Thyroid gland (tissue), 4 donors: ENCODE measurements around the gene FABP7. TPM values are rescaled to one million over a fixed set of nuclear protein-coding genes. Genes with fewer than 3 reads are reported as not detected.

Source experiments
- DNase-seq, 2 donors: peaks; one replicate each; pipeline ENCODE4 v3.0.0-alpha.2; 2019
- H3K27ac ChIP-seq, 3 donors: fragments of 200-600 bp; sonication (generic); 1 replicate in 2 of 3; 2 replicates in 1 of 3; pipeline ENCODE4 v1.5.1; 2016 to 2019; ENCODE audit warnings: mild to moderate bottlenecking in 1 of 3, moderate library complexity in 1 of 3
- H3K27me3 ChIP-seq: fragments of 200-600 bp; sonication (generic); one replicate; pipeline ENCODE4 v1.5.1; 2019
- H3K36me3 ChIP-seq, 2 donors: fragments of 200-600 bp; sonication (generic); one replicate each; pipeline ENCODE4 v1.5.1; 2016 to 2019
- H3K4me1 ChIP-seq, 2 donors: fragments of 200-600 bp; sonication (generic); one replicate each; pipeline ENCODE4 v1.5.1; 2017 to 2019
- H3K4me3 ChIP-seq, 3 donors: fragments of 200-600 bp; sonication (generic); replicated peaks in 1 of 3; 1 replicate in 2 of 3; 2 replicates in 1 of 3; pipeline ENCODE4 v1.5.1; 2016; ENCODE audit warnings: mild to moderate bottlenecking in 1 of 3
- H3K9me3 ChIP-seq: fragments of 200-600 bp; sonication (generic); one replicate; pipeline ENCODE4 v1.5.1; 2017
- POLR2A ChIP-seq, 2 donors: fragments of 450-650 bp; IDR thresholded peaks; one replicate each; pipeline ENCODE4 v1.6.1; 2017; ENCODE audit warnings: antibody characterized with exemption in 2 of 2, mild to moderate bottlenecking in 2 of 2, moderate library complexity in 1 of 2
- WGBS, 2 donors: methylation state at CpG; one replicate each; pipeline ENCODE4 v1.1.5; 2017; 5-methylcytosine and 5-hydroxymethylcytosine counted together
- intact Hi-C: fragments of 100-400 bp; cut with DNase I; formaldehyde crosslinking; loops from one replicate; pipeline ENCODE4 v1.15.1; 2023
- total RNA-seq, 4 donors: library from RNA; depleted of rRNA; stranded (reverse); fragments of >200 nt; gene quantifications; one replicate each; pipeline ENCODE4 v1.2.3, GENCODE V29; 2016
- TF ChIP-seq, protein P1 (sequence below), 6 experiments: fragments of 200-600 bp in 3 of 6; fragments of 450-650 bp in 3 of 6; sonication (generic) in 3 of 6; IDR thresholded peaks; one replicate each; pipeline ENCODE4 v1.5.1; 2016 to 2019; ENCODE audit warnings: antibody characterized with exemption in 6 of 6, mild to moderate bottlenecking in 2 of 6, inconsistent platforms in 1 of 6, moderate library complexity in 1 of 6

Gene FABP7
- total RNA-seq, 4 donors from 2014 or later = not detected

GRCh38 chr6:122770835-122771601 lies 8.5 kb upstream of the FABP7 start:
- Histone ChIP-seq H3K36me3 (no peaks in the 10 kb centered on the region), H3K27ac (no peak overlapping the region), H3K4me1 (no peaks in the 10 kb centered on the region), H3K27me3 (no peaks in the 10 kb centered on the region), H3K9me3 (no peaks in the 10 kb centered on the region), H3K4me3 (no peak overlapping the region)
- no peak for DNase-seq
- 23 to 54% methylated on average over 1 of the region's 1 CpG for WGBS, 2 donors
- TF ChIP-seq, protein P1, sequence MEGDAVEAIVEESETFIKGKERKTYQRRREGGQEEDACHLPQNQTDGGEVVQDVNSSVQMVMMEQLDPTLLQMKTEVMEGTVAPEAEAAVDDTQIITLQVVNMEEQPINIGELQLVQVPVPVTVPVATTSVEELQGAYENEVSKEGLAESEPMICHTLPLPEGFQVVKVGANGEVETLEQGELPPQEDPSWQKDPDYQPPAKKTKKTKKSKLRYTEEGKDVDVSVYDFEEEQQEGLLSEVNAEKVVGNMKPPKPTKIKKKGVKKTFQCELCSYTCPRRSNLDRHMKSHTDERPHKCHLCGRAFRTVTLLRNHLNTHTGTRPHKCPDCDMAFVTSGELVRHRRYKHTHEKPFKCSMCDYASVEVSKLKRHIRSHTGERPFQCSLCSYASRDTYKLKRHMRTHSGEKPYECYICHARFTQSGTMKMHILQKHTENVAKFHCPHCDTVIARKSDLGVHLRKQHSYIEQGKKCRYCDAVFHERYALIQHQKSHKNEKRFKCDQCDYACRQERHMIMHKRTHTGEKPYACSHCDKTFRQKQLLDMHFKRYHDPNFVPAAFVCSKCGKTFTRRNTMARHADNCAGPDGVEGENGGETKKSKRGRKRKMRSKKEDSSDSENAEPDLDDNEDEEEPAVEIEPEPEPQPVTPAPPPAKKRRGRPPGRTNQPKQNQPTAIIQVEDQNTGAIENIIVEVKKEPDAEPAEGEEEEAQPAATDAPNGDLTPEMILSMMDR (IDR thresholded peaks at IDR 0.05) = no peak
- no peak for TF ChIP-seq POLR2A (IDR thresholded peaks at IDR 0.05)
- intact Hi-C loops = no loop called here

DNA sequence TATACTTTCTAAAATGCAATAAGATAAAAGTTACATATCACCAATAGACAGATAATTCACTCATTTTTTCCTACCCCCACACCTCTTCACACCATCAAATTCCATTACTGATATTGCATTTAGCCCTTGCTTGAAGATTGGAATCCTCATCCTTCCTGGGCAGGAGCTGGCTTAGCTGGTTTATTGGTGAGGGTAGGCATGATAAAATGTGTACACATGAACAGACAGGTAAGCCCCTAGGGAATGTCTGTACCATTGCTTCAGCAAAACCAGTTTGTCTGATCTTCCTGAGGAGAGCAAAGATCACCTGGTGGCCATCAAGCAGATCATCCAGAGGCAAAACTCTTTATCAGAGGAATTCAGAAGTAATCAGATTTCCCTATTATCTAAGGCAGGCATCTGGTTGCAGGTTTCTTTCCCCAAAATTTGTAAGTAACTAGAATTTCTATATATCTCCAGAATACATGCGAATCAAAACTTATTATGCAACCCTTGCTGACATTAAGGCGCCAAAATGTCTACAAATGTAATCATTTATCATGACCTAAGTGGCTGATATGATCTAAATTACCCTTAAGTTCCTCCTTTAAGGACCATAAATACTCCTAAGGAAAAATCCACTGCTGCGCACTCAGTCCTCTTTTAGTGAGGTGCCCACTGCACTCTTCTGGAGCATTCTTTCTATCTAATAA lies 6.6 kb upstream of the FABP7 start:
- Histone ChIP-seq H3K27me3 (no peaks in the 10 kb centered on the region), H3K4me3 (no peak overlapping the region), H3K36me3 (no peaks in the 10 kb centered on the region), H3K27ac (no peak overlapping the region), H3K9me3 (no peaks in the 10 kb centered on the region), H3K4me1 (no peaks in the 10 kb centered on the region)
- intact Hi-C loops = no loop called here
- TF ChIP-seq, protein P1 (IDR thresholded peaks at IDR 0.05) = no peak
- TF ChIP-seq POLR2A (IDR thresholded peaks at IDR 0.05) = no peak
- WGBS, 2 donors = 92% methylated on average over 3 of the region's 3 CpGs
- no peak for DNase-seq

DNA sequence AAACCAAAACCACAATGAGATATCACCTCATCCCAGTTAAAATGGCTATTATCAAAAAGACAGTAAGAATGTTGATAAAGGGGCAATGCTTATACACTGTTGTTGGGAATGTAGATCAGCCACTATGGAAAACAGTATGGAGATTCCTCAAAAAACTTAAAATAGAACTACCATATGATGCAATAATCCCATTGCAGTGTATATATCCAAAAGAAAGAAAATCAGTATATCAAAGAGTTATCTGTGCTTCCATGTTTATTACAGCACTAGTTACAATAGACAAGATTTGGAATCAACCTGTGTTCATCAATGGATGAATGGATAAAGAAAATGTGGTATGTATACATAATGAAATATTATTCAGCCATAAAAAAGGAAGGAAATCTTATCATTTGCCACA lies 3.5 kb upstream of the FABP7 start:
- H3K4me1 ChIP-seq = no peaks in the 10 kb centered on the region
- H3K36me3 ChIP-seq = no peaks in the 10 kb centered on the region
- no peak for DNase-seq
- no peak overlapping the region for H3K27ac ChIP-seq
- intact Hi-C loops = no loop called here
- H3K9me3 ChIP-seq = no peaks in the 10 kb centered on the region
- H3K4me3 ChIP-seq = no peak overlapping the region
- TF ChIP-seq POLR2A (IDR thresholded peaks at IDR 0.05) = no peak
- TF ChIP-seq, protein P1 (IDR thresholded peaks at IDR 0.05) = no peak
- no peaks in the 10 kb centered on the region for H3K27me3 ChIP-seq

- intact Hi-C loops = no loop called here
- 90 to 92% methylated on average over 5 of the region's 5 CpGs for WGBS, 2 donors
- H3K27me3 ChIP-seq = no peaks in the 10 kb centered on the region
- H3K4me3 ChIP-seq = no peak overlapping the region
- TF ChIP-seq, protein P1 (IDR thresholded peaks at IDR 0.05) = no peak
- no peak for TF ChIP-seq POLR2A (IDR thresholded peaks at IDR 0.05)
- H3K36me3 ChIP-seq = no peaks in the 10 kb centered on the region
- no peak for DNase-seq
- H3K27ac ChIP-seq = no peak overlapping the region
- no peaks in the 10 kb centered on the region for H3K4me1 ChIP-seq
- H3K9me3 ChIP-seq = no peaks in the 10 kb centered on the region
These were observed 1.2 kb upstream of the FABP7 start for GRCh38 chr6:122778302-122778701.

DNA sequence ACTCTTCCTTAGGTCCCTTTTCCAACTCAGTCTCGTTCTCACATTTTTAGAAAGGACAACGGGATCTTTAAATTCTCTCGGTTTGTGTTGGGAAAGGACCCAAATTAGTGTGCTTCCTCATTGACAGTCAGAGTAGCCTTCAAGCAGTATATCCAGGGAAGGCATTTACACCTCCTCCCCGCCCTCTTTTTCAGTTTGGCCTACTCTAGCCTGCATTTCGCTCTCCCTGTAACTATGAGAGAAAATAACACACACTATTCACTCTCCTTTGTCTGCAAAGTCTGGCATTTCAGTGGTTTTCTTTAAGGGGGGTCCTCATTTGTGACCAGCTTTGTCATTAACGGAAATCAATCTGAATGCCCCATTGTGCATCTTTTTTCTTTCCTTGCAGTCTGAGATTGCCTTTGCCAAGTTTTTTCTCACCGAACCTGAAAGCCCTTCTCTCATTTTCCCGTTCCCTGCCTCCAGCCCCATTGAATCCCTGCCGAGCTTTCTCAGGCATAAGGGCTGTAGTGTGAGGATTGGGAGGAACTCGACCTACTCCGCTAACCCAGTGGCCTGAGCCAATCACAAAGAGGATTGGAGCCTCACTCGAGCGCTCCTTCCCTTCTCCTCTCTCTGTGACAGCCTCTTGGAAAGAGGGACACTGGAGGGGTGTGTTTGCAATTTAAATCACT lies 393 bp upstream of the FABP7 start:
- intact Hi-C loops = no loop called here
- Histone ChIP-seq H3K27ac (no peak overlapping the region), H3K27me3 (no peaks in the 10 kb centered on the region), H3K4me3 (no peak overlapping the region), H3K36me3 (no peaks in the 10 kb centered on the region), H3K9me3 (no peaks in the 10 kb centered on the region), H3K4me1 (no peaks in the 10 kb centered on the region)
- no peak for TF ChIP-seq POLR2A (IDR thresholded peaks at IDR 0.05)
- TF ChIP-seq, protein P1 (IDR thresholded peaks at IDR 0.05) = no peak
- peak in 1 of 2 donors; percentile 21 for DNase-seq
- WGBS, 2 donors = 46 to 49% methylated on average over 13 of the region's 13 CpGs
